K562 (cell line): ENCODE data around the gene SCYL1. TPM values are rescaled to one million over a fixed set of nuclear protein-coding genes. Genes with fewer than 3 reads are reported as not detected.
A peak's percentile ranks its signal among the peaks of the same experiment; 100 is the strongest.

Experiments used
- JUN ChIP-seq, 2 experiments: sonication (generic) in 1 of 2; formaldehyde crosslinking in 1 of 2; IDR thresholded peaks; 2 replicates each; pipeline versions ENCODE4 v1.6.1 to v1.8.0; 2012 to 2022; ENCODE audit warnings: borderline replicate concordance in 2 of 2, mild to moderate bottlenecking in 2 of 2, improper control_type of control experiment in 1 of 2, low read depth in 1 of 2, low read length in 1 of 2, missing genetic modification reagents in 1 of 2
- MGA ChIP-seq: fragments of 450-650 bp; IDR thresholded peaks from 2 replicates; pipeline ENCODE4 v1.6.1; 2016; ENCODE audit warnings: mild to moderate bottlenecking, moderate library complexity
- RBBP5 ChIP-seq: fragments of 200-600 bp; sonication (generic); IDR thresholded peaks from 2 replicates; pipeline ENCODE4 v1.6.1; 2012; ENCODE audit warnings: borderline replicate concordance, mild to moderate bottlenecking, low read length, control low read depth, inconsistent platforms; ENCODE audit not compliant: insufficient read depth, poor library complexity, severe bottlenecking
- SP2 ChIP-seq: IDR thresholded peaks from 2 replicates; pipeline ENCODE4 v1.6.1; 2011; ENCODE audit warnings: mild to moderate bottlenecking, low read depth, low read length, moderate library complexity; ENCODE audit not compliant: poor library complexity, severe bottlenecking; ENCODE audit errors: extremely low read depth
- TAF15 ChIP-seq: fragments of 200-400 bp; formaldehyde crosslinking; IDR thresholded peaks from 2 replicates; pipeline ENCODE4 v1.6.1; 2017; ENCODE audit warnings: mild to moderate bottlenecking, low read depth, low read length, moderate library complexity
- ZNF609 ChIP-seq: sonication (generic); formaldehyde crosslinking; IDR thresholded peaks from 2 replicates; pipeline ENCODE4 v1.8.1; 2023; ENCODE audit warnings: missing genetic modification reagents, mild to moderate bottlenecking, borderline replicate concordance
- polyA plus RNA-seq, 8 experiments: library from polyadenylated mRNA; depleted of rRNA in 4 of 8; stranded (reverse) in 5 of 8; unstranded in 3 of 8; fragments of >200 nt; fragmentation: Nextera tagmentation in 2 of 8; fragmentation: Illumina TruSeq in 1 of 8; extraction: Ambion mirVana in 2 of 8; extraction: Trizol in 1 of 8; gene quantifications; 2 replicates each; pipeline versions ENCODE4 v1.2.1 to v1.2.3, GENCODE V29; 2011 to 2014; ENCODE audit warnings: inconsistent platforms in 1 of 8, missing spikeins in 1 of 8
- total RNA-seq, 7 experiments: library from RNA; depleted of rRNA in 6 of 7; stranded (reverse); fragments of >200 nt in 6 of 7; fragmentation: Illumina TruSeq in 2 of 7; extraction: Trizol in 2 of 7; gene quantifications; 2 replicates each; pipeline versions ENCODE4 v1.2.1 to v1.2.3, GENCODE V29; 2011 to 2021; ENCODE audit warnings: low replicate concordance in 1 of 7
- TF ChIP-seq, protein P1 (sequence below): IDR thresholded peaks from 3 replicates; pipeline ENCODE4 v1.6.1; 2011; ENCODE audit warnings: borderline replicate concordance, mild to moderate bottlenecking; ENCODE audit not compliant: insufficient read length, insufficient read depth

Gene SCYL1
- total and polyA plus RNA-seq, 9 of the 15 experiments (the other 6 are each of a cell fraction or from before 2014, with no cell fraction given): 1.9 to 145 (median 57.6) TPM

DNA sequence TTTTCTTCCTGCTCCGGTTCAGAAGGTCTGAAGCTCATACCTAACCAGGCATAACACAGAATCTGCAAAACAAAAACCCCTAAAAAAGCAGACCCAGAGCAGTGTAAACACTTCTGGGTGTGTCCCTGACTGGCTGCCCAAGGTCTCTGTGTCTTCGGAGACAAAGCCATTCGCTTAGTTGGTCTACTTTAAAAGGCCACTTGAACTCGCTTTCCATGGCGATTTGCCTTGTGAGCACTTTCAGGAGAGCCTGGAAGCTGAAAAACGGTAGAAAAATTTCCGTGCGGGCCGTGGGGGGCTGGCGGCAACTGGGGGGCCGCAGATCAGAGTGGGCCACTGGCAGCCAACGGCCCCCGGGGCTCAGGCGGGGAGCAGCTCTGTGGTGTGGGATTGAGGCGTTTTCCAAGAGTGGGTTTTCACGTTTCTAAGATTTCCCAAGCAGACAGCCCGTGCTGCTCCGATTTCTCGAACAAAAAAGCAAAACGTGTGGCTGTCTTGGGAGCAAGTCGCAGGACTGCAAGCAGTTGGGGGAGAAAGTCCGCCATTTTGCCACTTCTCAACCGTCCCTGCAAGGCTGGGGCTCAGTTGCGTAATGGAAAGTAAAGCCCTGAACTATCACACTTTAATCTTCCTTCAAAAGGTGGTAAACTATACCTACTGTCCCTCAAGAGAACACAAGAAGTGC is 26.7 kb upstream of the SCYL1 start (continued):
- TF ChIP-seq RBBP5 (no peak), JUN (IDR thresholded peaks at IDR 0.05; ENCODE audit: borderline replicate concordance, low read depth, low read length) (0 out of 2 replicates have a peak, but pooled peaks have one; percentile 35), JUN (CRISPR knock-in tag; IDR thresholded peaks at IDR 0.05; ENCODE audit: borderline replicate concordance) (no peak), ZNF609 (no peak), MGA (no peak), SP2 (no peak), TAF15 (no peak)
- TF ChIP-seq, protein P1, sequence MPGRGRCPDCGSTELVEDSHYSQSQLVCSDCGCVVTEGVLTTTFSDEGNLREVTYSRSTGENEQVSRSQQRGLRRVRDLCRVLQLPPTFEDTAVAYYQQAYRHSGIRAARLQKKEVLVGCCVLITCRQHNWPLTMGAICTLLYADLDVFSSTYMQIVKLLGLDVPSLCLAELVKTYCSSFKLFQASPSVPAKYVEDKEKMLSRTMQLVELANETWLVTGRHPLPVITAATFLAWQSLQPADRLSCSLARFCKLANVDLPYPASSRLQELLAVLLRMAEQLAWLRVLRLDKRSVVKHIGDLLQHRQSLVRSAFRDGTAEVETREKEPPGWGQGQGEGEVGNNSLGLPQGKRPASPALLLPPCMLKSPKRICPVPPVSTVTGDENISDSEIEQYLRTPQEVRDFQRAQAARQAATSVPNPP: no peak
